GOT3 (cell line): ENCODE data around the gene PDXDC1.
"Not testable (repeated sequence)": the region's sequence is repeated elsewhere in the genome, so short reads cannot be mapped to it uniquely, and the experiment has no call there.

Source experiments
- DNase-seq: peaks from one replicate; lab custom pipeline; 2025; ENCODE audit warnings: mixed read lengths; lab: John Stamatoyannopoulos, UW

Gene PDXDC1

GRCh38 chr16:14971621-14972228 lies 3.1 kb upstream of the PDXDC1 start:
- not testable (repeated sequence) for DNase-seq

- DNase-seq, result not testable (repeated sequence)
Measured at GRCh38 chr16:14973785-14974322, 972 bp upstream of the PDXDC1 start.

- not testable (repeated sequence) for DNase-seq
Measured at GRCh38 chr16:14974331-14974655, 533 bp upstream of the PDXDC1 start.

GRCh38 chr16:14975418-14976194 lies 780 bp downstream of the PDXDC1 start:
- not testable (repeated sequence) for DNase-seq

GRCh38 chr16:14976971-14977736 lies 2.3 kb downstream of the PDXDC1 start:
- DNase-seq, result not testable (repeated sequence)

- DNase-seq, result not testable (repeated sequence)
Measured at GRCh38 chr16:14978281-14978680, 3.5 kb downstream of the PDXDC1 start.

- not testable (repeated sequence) for DNase-seq
Measured at GRCh38 chr16:14978908-14979307, 4.1 kb downstream of the PDXDC1 start.

- not testable (repeated sequence) for DNase-seq
Measured at GRCh38 chr16:14981234-14981633, 6.4 kb downstream of the PDXDC1 start.

GRCh38 chr16:14982521-14982920 lies 7.7 kb downstream of the PDXDC1 start:
- not testable (repeated sequence) for DNase-seq

GRCh38 chr16:14988092-14988491 lies 13.3 kb downstream of the PDXDC1 start:
- not testable (repeated sequence) for DNase-seq

- DNase-seq, result not testable (repeated sequence)
Measured at GRCh38 chr16:14988661-14989191, 13.9 kb downstream of the PDXDC1 start.

GRCh38 chr16:14989291-14990281 lies 14.8 kb downstream of the PDXDC1 start:
- not testable (repeated sequence) for DNase-seq

GRCh38 chr16:14993277-14994151 lies 18.7 kb downstream of the PDXDC1 start:
- not testable (repeated sequence) for DNase-seq

GRCh38 chr16:14996702-14997101 lies 21.9 kb downstream of the PDXDC1 start:
- DNase-seq, result not testable (repeated sequence)

- not testable (repeated sequence) for DNase-seq
Measured at GRCh38 chr16:14998300-14998699, 23.5 kb downstream of the PDXDC1 start.

- DNase-seq, result not testable (repeated sequence)
Measured at GRCh38 chr16:14999845-15000244, 25.0 kb downstream of the PDXDC1 start.

- DNase-seq, result not testable (repeated sequence)
Measured at GRCh38 chr16:15002448-15002847, 27.6 kb downstream of the PDXDC1 start.

GRCh38 chr16:15005357-15006132 lies 30.7 kb downstream of the PDXDC1 start:
- DNase-seq, result not testable (repeated sequence)

- not testable (repeated sequence) for DNase-seq
Measured at GRCh38 chr16:15008647-15009046, 33.8 kb downstream of the PDXDC1 start.
